ENCODE data around the gene EXOC1.

DNA sequence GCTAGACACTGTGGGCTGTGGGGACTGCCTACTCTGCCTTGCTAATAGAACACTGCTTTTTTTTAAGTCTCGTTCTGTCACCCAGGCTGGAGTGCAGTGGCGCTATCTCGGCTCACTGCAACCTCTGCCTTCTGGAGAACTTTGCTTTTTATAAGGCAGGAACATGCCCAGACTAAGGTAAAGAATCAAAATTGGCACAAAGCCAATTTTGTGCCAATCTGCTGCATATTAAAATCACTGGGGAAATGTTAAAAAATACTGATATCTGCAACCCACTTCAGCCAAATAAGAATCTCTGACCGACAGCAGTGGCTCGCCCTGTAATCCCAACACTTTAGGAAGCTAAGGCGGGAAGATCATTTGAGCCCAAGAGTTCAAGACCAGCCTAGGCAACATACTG is 58.8 kb downstream of the EXOC1 start:
- TF ChIP-seq POLR2A (IDR thresholded peaks at IDR 0.05) = no peak
- TF ChIP-seq, protein P1, sequence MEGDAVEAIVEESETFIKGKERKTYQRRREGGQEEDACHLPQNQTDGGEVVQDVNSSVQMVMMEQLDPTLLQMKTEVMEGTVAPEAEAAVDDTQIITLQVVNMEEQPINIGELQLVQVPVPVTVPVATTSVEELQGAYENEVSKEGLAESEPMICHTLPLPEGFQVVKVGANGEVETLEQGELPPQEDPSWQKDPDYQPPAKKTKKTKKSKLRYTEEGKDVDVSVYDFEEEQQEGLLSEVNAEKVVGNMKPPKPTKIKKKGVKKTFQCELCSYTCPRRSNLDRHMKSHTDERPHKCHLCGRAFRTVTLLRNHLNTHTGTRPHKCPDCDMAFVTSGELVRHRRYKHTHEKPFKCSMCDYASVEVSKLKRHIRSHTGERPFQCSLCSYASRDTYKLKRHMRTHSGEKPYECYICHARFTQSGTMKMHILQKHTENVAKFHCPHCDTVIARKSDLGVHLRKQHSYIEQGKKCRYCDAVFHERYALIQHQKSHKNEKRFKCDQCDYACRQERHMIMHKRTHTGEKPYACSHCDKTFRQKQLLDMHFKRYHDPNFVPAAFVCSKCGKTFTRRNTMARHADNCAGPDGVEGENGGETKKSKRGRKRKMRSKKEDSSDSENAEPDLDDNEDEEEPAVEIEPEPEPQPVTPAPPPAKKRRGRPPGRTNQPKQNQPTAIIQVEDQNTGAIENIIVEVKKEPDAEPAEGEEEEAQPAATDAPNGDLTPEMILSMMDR (IDR thresholded peaks at IDR 0.05) = no peak

Measured in testis (tissue), 2 donors.